PC-9 (cell line): ENCODE results near the gene ATOX1.

Experiments
- CTCF ChIP-seq: fragments of 200-600 bp; sonication (generic); conservative IDR thresholded peaks from 2 replicates; pipeline ENCODE4 v1.6.1; 2017; ENCODE audit warnings: mixed run types, antibody characterized with exemption, mild to moderate bottlenecking, moderate library complexity
- EZH2 ChIP-seq: fragments of 200-600 bp; sonication (generic); IDR thresholded peaks from 2 replicates; pipeline ENCODE4 v1.8.0; 2017; ENCODE audit warnings: antibody characterized with exemption, low read depth

DNA sequence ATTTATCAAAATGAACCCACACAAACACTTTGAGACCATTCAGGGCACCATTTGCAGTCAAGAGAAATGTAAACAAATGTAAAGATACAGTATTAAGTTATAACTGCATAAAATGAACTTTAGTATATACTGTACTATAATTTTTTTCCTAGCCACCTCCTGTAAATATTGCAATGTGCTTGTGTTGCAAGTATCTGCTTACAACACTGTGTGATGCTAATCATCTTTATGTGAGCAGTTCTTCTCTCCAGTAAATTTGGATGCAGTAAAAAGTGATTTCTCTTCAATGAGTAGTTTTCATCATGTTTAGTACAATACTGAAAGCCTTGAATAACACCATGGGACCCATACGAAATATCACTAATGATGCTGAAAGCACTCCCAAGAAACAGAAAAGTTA lies 22.8 kb upstream of the ATOX1 start:
- TF ChIP-seq CTCF: no peak
- no peak for TF ChIP-seq EZH2
